Fibroblast of pulmonary artery (primary cell): Measurements from ENCODE around the gene STX4.

ENCODE experiments used
- DNase-seq: peaks from one replicate; pipeline ENCODE4 v3.0.0-alpha.2; 2010; ENCODE audit warnings: low read depth
- H3K4me3 ChIP-seq: replicated peaks from 2 replicates; pipeline ENCODE4 v1.5.1; 2011; ENCODE audit warnings: low read depth, mild to moderate bottlenecking, control low read depth, low read length, moderate library complexity
- CTCF ChIP-seq: IDR thresholded peaks from 2 replicates; pipeline ENCODE4 v1.5.1; 2011; ENCODE audit warnings: mild to moderate bottlenecking, control low read depth, low read length, inconsistent platforms; ENCODE audit errors: missing control alignments

The STX4 gene

GRCh38 chr16:31032736-31033708 is at the start of gene STX4:
Gene STX4, plus strand, starts transcription at chr16:31033558. Its CDS starts 248 bp downstream, at chr16:31033806.
- peak within 1 kb of the TSS; percentile 99 for H3K4me3 ChIP-seq
- no peak for TF ChIP-seq CTCF
- DNase-seq, result peak; percentile 99

GRCh38 chr16:30983898-30984610 is 49.3 kb upstream of the STX4 start:
- H3K4me3 ChIP-seq, result no peak overlapping the region
- no peak for DNase-seq
- TF ChIP-seq CTCF, result no peak

- TF ChIP-seq CTCF, result peak; percentile 88
- H3K4me3 ChIP-seq, result peak within 1 kb of the TSS; percentile 47
- DNase-seq, result peak; percentile 80
Observed at GRCh38 chr16:30984669-30985400, 48.5 kb upstream of the STX4 start, which contains the start of gene HSD3B7. Gene HSD3B7, plus strand, starts transcription at chr16:30985207. Its CDS starts 452 bp downstream, at chr16:30985659.

- H3K4me3 ChIP-seq, result peak overlapping the region; percentile 47
- no peak for DNase-seq
- TF ChIP-seq CTCF, result no peak
Observed at GRCh38 chr16:30985401-30986128, 47.8 kb upstream of the STX4 start.

- TF ChIP-seq CTCF, result no peak
- no peak overlapping the region for H3K4me3 ChIP-seq
- DNase-seq, result no peak
Observed at GRCh38 chr16:30986129-30986991, 47.0 kb upstream of the STX4 start.
